K562 (cell line): ENCODE results near the gene JDP2. TPM values are rescaled to one million over a fixed set of nuclear protein-coding genes. Genes with fewer than 3 reads are reported as not detected.

ENCODE experiments used
- CTCFL ChIP-seq: IDR thresholded peaks from 2 replicates; pipeline ENCODE4 v1.6.1; 2011; ENCODE audit warnings: borderline replicate concordance, low read depth, mild to moderate bottlenecking, moderate library complexity, low read length; ENCODE audit not compliant: insufficient read depth, poor library complexity, severe bottlenecking
- FOXP4 ChIP-seq: sonication (generic); formaldehyde crosslinking; IDR thresholded peaks from 2 replicates; pipeline ENCODE4 v1.8.0; 2022; ENCODE audit warnings: mild to moderate bottlenecking, missing genetic modification reagents, borderline replicate concordance
- GABPB2 ChIP-seq: fragments of 250-450 bp; sonication (Bioruptor Pico); conservative IDR thresholded peaks from 2 replicates; pipeline ENCODE4 v1.5.1; 2021; ENCODE audit warnings: mild to moderate bottlenecking
- HDAC6 ChIP-seq: IDR thresholded peaks from 2 replicates; pipeline ENCODE4 v1.6.1; 2012; ENCODE audit warnings: low read depth, mild to moderate bottlenecking, control low read depth, inconsistent platforms, low read length, moderate library complexity
- TAF15 ChIP-seq: fragments of 200-400 bp; formaldehyde crosslinking; IDR thresholded peaks from 2 replicates; pipeline ENCODE4 v1.6.1; 2017; ENCODE audit warnings: mild to moderate bottlenecking, low read depth, low read length, moderate library complexity
- ZC3H11A ChIP-seq: IDR thresholded peaks from 2 replicates; pipeline ENCODE4 v1.6.1; 2012; ENCODE audit warnings: low read depth, low read length, improper control_type of control experiment
- ZNF79 ChIP-seq: fragments of 250-450 bp; sonication (Bioruptor Pico); IDR thresholded peaks from 2 replicates; pipeline ENCODE4 v1.4.0; 2020; ENCODE audit warnings: low read depth, mild to moderate bottlenecking, moderate library complexity
- polyA plus RNA-seq, 8 experiments: library from polyadenylated mRNA; depleted of rRNA in 4 of 8; stranded (reverse) in 5 of 8; unstranded in 3 of 8; fragments of >200 nt; fragmentation: Nextera tagmentation in 2 of 8; fragmentation: Illumina TruSeq in 1 of 8; extraction: Ambion mirVana in 2 of 8; extraction: Trizol in 1 of 8; gene quantifications; 2 replicates each; pipeline versions ENCODE4 v1.2.1 to v1.2.3, GENCODE V29; 2011 to 2014; ENCODE audit warnings: inconsistent platforms in 1 of 8, missing spikeins in 1 of 8
- total RNA-seq, 7 experiments: library from RNA; depleted of rRNA in 6 of 7; stranded (reverse); fragments of >200 nt in 6 of 7; fragmentation: Illumina TruSeq in 2 of 7; extraction: Trizol in 2 of 7; gene quantifications; 2 replicates each; pipeline versions ENCODE4 v1.2.1 to v1.2.3, GENCODE V29; 2011 to 2021; ENCODE audit warnings: low replicate concordance in 1 of 7

JDP2 gene
- total and polyA plus RNA-seq, 9 of the 15 experiments (the other 6 are each of a cell fraction or from before 2014, with no cell fraction given) = 0.27 to 13.8 (median 3.1) TPM

DNA sequence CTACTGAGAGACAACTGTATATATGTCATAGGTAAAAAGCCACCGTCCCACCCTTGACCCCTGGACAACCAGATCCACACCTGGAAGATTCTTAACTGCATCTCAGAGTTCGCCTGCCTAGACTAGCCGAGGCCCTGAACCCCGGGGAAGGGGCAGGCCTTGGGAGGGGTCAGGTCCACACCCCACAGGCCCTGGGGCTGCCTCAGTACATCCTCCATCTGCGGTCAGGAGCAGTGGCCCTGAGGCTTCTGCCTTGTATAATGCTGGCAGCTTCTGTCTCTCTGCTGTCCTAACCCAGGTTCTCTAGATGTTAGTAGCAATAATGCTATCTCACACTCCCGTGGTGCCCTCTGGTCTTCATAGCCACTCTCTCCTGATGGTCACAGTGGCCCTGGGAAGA, 36.8 kb downstream of the JDP2 start (continued):
- TF ChIP-seq CTCFL = no peak
- no peak for TF ChIP-seq ZC3H11A
- no peak for TF ChIP-seq HDAC6
- TF ChIP-seq FOXP4 (CRISPR knock-in tag) = no peak
- no peak for TF ChIP-seq GABPB2 (CRISPR knock-in tag)
- no peak for TF ChIP-seq ZNF79 (CRISPR knock-in tag)
- no peak for TF ChIP-seq TAF15
- TF ChIP-seq, all 486 proteins: peak for 0
